ENCODE measurements around the gene GPC3.

Gene GPC3

GRCh38 chrX:133587818-133588217, 397.6 kb downstream of the GPC3 start:
- DNase-seq = no peak

- DNase-seq = no peak
Observed at GRCh38 chrX:133587071-133587470, 398.3 kb downstream of the GPC3 start.

- DNase-seq = no peak
Observed at GRCh38 chrX:133586443-133586842, 399.0 kb downstream of the GPC3 start.

- DNase-seq = no peak
Observed at GRCh38 chrX:133583825-133584224, 401.6 kb downstream of the GPC3 start.

GRCh38 chrX:133580625-133581024, 404.8 kb downstream of the GPC3 start:
- DNase-seq = peak; percentile 89

- no peak for DNase-seq
Observed at GRCh38 chrX:133579631-133580030, 405.8 kb downstream of the GPC3 start.

GRCh38 chrX:133576876-133577275, 408.5 kb downstream of the GPC3 start:
- no peak for DNase-seq

- no peak for DNase-seq
Observed at GRCh38 chrX:133575501-133576136, 409.8 kb downstream of the GPC3 start.

GRCh38 chrX:133574716-133575115, 410.7 kb downstream of the GPC3 start:
- no peak for DNase-seq

GRCh38 chrX:133570549-133570948, 414.8 kb downstream of the GPC3 start:
- DNase-seq = no peak

- DNase-seq = no peak
Observed at GRCh38 chrX:133569217-133569616, 416.2 kb downstream of the GPC3 start.

GRCh38 chrX:133568109-133568508, 417.3 kb downstream of the GPC3 start:
- no peak for DNase-seq

- no peak for DNase-seq
Observed at GRCh38 chrX:133566876-133567275, 418.5 kb downstream of the GPC3 start.

GRCh38 chrX:133563705-133564104, 421.7 kb downstream of the GPC3 start:
- no peak for DNase-seq

- DNase-seq = no peak
Observed at GRCh38 chrX:133561251-133561650, 424.1 kb downstream of the GPC3 start.

GRCh38 chrX:133559909-133560308, 425.5 kb downstream of the GPC3 start:
- DNase-seq = no peak

- DNase-seq = no peak
Observed at GRCh38 chrX:133555782-133556458, 429.5 kb downstream of the GPC3 start.

- no peak for DNase-seq
Observed at GRCh38 chrX:133550665-133551485, 434.5 kb downstream of the GPC3 start.

- no peak for DNase-seq
Observed at GRCh38 chrX:133549295-133549933, 436.0 kb downstream of the GPC3 start.

- DNase-seq = no peak
Observed at GRCh38 chrX:133546441-133546840, 439.0 kb downstream of the GPC3 start.

GRCh38 chrX:133544778-133545177, 440.6 kb downstream of the GPC3 start:
- DNase-seq = no peak

GRCh38 chrX:133544115-133544514, 441.3 kb downstream of the GPC3 start:
- no peak for DNase-seq

- no peak for DNase-seq
Observed at GRCh38 chrX:133543654-133544053, 441.7 kb downstream of the GPC3 start.
